ENCODE results near the gene ANTXR1.

ANTXR1 gene

GRCh38 chr2:69138793-69139459 is 125.9 kb downstream of the ANTXR1 start:
- no peak for DNase-seq

GRCh38 chr2:69139778-69140670 is 127.0 kb downstream of the ANTXR1 start:
- no peak for DNase-seq

- no peak for DNase-seq
Observed at GRCh38 chr2:69141061-69141460, 128.1 kb downstream of the ANTXR1 start.

- DNase-seq = no peak
Observed at GRCh38 chr2:69143748-69144360, 130.9 kb downstream of the ANTXR1 start.

- no peak for DNase-seq
Observed at GRCh38 chr2:69145204-69145603, 132.2 kb downstream of the ANTXR1 start.

GRCh38 chr2:69147841-69148533 is 135.0 kb downstream of the ANTXR1 start:
- DNase-seq = no peak

GRCh38 chr2:69149631-69150215 is 136.7 kb downstream of the ANTXR1 start:
- no peak for DNase-seq

GRCh38 chr2:69151931-69152330 is 139.0 kb downstream of the ANTXR1 start:
- no peak for DNase-seq

- DNase-seq = no peak
Observed at GRCh38 chr2:69152847-69153583, 140.0 kb downstream of the ANTXR1 start.

- no peak for DNase-seq
Observed at GRCh38 chr2:69154106-69154505, 141.1 kb downstream of the ANTXR1 start.

GRCh38 chr2:69156624-69157023 is 143.6 kb downstream of the ANTXR1 start:
- DNase-seq = no peak

- no peak for DNase-seq
Observed at GRCh38 chr2:69157441-69157840, 144.5 kb downstream of the ANTXR1 start.

GRCh38 chr2:69159986-69160385 is 147.0 kb downstream of the ANTXR1 start:
- no peak for DNase-seq

GRCh38 chr2:69162057-69162456 is 149.1 kb downstream of the ANTXR1 start:
- no peak for DNase-seq

- no peak for DNase-seq
Observed at GRCh38 chr2:69163109-69163508, 150.1 kb downstream of the ANTXR1 start.

- no peak for DNase-seq
Observed at GRCh38 chr2:69163556-69163955, 150.6 kb downstream of the ANTXR1 start.

GRCh38 chr2:69164061-69164778 is 151.2 kb downstream of the ANTXR1 start:
- no peak for DNase-seq

- DNase-seq = no peak
Observed at GRCh38 chr2:69165091-69165880, 152.3 kb downstream of the ANTXR1 start.

- no peak for DNase-seq
Observed at GRCh38 chr2:69166465-69166811, 153.5 kb downstream of the ANTXR1 start.

- DNase-seq = no peak
Observed at GRCh38 chr2:69166812-69167468, 154.0 kb downstream of the ANTXR1 start.

All from NCI-H146 (cell line).